Right hindlimb (tissue), 1 donor: ENCODE results near the gene WTAP.
"Not testable (repeated sequence)": the region's sequence is repeated elsewhere in the genome, so short reads cannot be mapped to it uniquely, and the experiment has no call there.

Source experiments
- DNase-seq: peaks from one replicate; pipeline ENCODE4 v3.0.0-alpha.2; 2018

WTAP gene

DNA sequence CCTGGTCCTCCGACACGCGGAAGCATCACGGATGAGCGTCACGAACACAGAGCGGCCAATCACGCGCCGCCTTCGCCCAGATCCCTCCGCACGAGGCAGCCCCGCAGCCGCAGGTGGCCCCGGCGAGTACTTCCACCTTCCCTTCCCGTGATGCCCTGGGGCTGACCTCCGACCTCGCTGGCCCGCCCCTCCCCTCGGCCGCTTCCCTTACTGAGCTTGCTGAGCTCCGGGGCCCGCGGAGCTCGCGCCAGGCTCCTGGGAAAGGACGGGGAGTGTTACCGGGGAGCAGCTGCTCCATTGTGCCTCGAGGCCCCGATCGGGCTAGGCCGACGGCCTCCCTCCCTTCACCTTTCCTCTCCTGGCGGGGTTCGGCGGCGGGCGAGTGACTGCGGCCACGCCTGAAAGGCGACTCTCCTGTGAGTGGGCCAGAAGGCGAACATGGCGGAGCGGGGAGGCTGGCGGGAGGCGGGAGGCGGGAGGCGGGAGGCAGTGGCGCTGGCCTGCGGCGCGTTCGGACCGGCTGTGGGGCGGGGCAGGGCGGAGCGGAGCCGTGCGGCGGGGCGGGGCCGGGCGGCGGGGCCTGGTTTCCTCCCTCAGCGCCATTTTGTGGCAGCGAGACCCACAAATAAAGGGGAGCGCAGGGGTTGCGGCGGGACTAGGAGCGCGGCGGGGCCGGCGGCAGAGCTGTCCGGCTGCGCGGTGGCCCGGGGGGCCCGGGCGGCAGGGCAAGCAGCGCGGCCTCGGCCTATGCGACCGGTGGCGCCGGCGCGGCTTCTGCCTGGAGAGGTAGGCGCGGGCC, at the start of gene WTAP:
Gene WTAP, plus strand, starts transcription at position 589 of the 799 bp plus-strand sequence. CDS start 8,760 bp downstream, outside the sequence.
- peak; percentile 97 for DNase-seq

DNA sequence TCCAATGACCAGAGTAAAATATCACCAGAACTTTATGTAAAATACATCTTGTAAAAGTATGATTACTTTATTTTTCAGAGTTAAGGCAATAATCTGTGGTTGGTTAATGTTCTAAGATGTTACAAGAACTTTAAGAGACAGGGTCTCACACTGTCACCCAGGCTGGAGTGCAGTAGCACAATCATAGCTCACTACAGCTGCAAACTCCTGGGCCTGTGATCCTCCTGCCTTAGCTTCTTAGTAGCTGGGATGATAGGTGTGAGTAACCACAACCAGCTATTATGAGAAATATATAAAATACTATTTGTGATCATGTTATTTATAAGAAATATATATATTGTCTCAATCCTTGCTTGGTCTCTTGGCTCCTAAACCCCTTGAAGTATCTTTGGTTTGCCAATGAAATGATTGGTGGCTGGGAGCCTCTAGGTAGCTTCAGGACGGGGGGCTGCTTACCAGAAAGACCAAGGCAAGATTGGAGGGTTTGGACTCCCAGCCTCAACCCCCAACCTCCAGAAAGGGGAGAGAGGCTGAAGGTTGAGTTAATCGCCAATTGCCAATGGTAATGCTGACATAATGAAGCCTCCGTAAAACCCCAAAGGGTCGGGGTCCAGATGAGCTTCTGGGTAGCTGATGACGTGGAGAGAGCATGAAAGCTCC, 49.7 kb upstream of the WTAP start:
- DNase-seq, result no peak

DNA sequence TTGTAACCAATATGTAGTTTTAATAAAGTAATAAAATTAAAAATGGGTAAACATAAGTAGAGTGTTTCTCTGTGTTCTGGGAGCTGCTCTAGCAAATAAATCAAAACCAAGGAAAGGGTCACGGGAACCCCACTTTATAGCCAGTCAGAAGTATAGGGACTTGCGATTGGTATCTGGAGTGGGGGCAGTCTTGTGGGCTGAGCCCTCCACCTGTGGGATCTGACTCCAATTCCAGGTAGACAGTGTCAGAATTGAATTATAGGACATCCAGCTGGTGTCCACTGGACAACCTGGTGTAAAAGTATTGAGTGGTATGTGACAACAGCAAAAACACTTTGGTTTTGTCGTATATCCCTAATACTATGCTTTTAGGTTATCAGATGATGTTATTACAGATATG, 48.7 kb upstream of the WTAP start:
- DNase-seq, result no peak

DNA sequence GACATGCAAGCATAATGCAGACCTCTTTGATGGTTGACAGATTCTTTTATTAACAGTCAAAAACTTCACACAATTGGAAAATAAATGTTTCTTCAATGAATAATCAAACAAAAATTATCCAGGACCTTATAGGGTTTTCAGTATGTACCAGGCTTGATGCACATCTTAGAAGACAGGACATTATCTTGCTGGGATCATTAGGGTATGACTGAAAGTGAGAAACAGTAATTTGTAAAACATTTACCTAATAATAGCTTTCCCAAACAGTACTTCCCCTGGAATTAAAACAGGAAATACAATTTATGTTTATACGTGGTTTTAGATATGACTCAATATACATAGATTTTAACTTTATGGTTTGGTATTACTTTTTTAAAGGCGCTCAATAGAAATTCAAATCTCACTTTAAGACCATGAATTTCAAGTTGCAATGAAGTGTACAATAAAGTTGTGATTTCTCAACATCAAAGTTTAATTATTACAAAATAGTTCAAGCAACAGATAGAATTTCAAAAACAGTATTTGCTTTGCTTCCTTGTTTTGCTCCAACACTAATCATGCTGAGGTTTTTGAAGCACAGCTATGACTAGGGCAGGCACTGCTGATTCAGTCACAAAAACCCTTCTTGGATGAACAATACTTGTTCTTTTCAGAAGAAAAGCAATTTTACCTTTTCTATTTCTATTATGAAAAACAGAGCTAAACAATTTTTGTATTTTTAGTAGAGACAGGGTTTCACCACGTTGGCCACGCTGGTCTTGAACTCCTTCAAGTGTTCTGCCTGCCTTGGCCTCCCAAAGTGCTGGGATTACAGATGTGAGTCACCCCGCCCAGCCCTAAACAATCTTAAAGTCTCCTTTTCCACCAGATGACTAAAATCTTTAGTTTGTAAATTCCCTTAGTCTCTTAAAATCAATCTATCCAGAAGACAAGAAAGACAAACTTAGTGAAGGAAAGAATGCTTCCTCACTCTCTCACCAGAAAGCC, 47.9 kb upstream of the WTAP start:
- no peak for DNase-seq

DNA sequence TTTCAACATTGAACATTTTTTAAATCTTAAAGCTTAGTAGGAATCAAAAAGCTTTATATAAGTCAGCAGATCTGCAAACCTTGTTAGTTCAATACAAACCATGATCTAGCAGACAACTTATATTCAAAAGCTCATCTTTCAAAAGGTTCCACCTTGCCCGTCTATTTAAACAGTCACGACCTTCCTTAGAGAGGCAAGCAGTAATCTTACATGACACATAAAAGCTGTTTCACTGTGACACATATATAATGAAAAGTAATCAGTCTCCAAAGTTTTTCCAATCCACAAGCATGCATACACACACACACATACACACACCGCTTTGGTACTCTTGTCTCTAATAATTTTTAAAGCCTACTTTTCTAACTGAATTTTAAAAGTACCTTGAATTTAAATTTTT, 47.2 kb upstream of the WTAP start:
- no peak for DNase-seq

DNA sequence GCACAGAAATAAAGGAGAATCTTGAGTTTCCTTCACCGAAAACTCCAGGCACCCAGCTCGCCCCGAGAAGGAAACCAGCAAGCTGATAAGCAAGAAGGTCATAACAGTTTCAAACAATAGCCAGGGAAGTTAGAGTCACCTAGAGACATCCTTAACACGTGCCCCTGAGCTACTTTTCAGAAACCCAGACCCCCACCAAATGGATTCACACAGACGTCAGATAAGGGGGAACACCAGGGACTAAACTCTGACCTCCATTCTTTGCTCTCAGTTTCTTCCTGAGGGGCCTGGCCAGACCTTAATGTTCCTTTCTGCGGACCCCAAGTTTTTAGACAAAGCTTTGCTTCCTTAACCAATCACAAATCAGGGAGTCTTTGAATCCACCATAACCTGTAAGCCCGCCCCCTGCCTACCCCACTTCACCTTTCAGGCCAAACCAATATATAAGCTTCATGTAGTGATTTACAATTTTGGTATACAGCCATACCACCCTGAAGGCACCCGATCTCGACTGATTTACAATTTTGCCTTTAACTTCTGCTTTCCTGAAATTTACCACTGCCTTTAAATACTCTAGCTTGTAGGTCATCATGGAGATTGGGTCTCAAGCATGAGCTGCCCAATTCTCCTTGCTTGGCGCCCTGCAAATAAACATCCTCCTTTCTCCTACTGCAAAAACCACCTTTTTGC, 46.0 kb upstream of the WTAP start:
- no peak for DNase-seq

DNA sequence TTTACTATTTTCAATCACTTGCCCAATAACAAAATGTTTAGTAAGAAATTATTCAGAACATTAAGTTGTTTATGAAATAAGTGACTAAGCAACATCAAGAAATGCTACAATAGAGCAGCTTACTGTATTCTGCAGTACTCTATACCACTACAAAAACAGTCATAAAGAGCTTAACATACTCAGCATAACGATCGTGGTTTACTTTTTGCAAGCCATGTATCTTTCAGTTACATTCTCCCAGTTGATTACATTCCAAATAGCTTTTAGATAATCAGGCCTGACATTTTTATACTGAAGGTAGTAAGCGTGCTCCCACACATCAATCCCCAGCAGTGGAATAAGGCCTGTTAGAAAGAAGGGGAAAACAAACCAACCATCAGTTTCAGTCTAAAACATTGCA, 45.0 kb upstream of the WTAP start:
- no peak for DNase-seq

DNA sequence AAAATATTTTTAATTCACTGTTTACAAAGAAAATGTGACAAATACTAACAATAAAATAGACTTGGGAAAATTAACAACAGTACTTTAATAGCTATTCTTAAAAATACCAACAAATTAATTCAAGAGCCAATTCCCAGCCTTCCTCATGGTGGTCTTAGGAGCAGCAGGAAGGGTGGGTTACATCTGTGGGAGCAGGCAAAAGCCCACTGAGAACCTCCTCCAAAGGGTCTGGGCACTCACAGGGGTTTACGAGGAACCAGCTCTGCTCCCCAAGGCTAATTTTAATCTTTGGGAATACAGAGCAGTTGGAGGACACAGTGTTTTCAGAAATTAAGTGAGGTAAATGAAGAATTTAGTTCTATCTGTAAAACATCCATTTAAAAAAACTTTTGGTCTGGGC, 44.5 kb upstream of the WTAP start:
- no peak for DNase-seq

DNA sequence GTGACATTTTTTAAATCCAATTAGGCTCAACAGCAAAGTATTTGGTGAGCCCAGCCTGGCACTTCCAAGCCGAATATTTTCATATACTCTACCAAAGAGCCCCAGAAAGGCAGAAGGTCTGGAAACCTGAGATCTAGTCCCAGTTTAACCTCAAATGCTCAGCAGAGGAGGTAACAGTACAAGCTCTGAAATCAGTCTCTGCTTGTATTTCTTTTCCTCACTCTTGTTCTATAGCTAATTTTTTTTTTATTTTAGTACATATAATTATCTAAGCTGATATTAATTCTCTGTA, 43.3 kb upstream of the WTAP start:
- DNase-seq, result no peak

DNA sequence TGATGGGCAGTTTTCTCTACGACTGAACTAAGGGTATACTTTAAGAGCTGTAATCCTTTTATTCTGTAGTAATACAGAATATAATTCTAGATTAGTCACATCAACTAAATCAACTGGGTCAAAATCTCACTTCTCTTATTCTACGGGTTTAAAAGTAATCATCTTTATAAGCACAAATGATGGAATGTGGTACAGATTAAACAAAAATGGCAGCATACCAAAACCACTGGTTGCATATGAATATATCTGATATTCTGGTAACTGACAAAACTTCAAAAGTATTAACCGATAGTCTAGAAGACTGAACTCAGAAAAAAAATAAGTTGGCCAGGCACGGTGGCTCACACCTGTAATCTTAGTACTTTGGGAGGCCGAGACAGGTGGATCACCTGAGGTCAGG, 41.3 kb upstream of the WTAP start:
- no peak for DNase-seq

DNA sequence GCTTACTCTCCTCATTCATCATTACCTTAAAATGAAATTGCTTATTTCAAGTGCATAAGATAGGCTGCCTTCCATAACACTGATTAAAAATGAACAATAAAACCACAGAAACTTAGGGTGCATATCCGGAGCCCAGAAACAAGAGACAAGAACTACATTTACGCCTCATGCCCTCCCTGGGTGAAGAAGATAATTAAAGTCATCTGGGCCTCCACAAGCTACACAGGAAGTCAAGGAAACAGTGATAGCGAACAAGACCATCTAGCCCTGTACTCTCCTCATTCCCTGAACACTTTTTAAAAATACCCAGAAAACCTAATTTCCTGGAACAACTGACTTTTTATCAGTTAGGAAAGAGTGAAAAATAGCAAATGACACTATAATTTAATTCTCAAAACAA, 40.6 kb upstream of the WTAP start:
- DNase-seq, result no peak

DNA sequence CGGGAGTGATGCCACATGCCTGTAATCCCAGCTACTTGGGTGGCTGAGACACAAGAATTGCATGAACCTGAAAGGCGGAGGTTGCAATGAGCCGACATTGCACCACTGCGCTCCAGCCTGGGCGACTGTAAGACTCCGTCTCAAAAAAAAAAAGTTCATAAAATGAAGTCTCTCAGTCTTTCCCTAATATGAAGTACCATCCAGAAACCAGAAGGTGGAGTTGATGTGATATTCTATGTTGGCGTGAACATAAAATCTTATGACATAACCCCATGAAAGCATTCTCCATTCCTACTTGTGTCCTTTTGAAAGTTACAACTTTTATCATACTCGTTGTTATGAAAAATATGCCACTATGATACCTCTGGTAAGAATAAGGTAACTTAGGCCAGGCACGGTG, 40.0 kb upstream of the WTAP start:
- no peak for DNase-seq

DNA sequence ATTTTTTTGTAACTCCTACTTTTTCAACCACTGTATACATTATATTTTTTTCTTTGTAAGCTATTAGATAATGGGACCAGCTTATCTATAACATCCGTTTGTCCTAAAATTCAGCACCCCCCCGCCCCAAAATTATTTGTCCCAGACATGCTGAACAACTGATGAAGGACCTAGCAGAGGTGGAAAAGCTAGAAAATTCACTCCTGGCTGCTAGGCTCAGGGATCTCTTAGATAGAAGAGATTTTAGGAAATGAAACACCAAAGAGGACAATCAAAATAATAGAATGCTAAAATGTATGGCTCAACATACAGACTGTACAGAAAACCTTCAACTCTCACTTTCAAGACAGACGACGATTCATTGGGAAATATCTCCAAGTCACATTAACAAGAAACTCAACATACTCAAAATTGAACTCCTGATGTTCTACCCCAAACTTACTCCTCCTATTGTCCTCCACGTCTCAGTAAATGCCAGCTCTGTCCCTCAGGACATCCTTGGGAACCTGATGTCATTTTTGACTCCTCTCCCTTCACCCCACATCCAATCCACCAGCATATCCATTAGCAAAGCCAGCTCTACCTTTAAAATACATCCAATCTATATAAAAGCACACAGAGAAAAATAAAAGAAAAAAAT, 38.9 kb upstream of the WTAP start:
- no peak for DNase-seq

DNA sequence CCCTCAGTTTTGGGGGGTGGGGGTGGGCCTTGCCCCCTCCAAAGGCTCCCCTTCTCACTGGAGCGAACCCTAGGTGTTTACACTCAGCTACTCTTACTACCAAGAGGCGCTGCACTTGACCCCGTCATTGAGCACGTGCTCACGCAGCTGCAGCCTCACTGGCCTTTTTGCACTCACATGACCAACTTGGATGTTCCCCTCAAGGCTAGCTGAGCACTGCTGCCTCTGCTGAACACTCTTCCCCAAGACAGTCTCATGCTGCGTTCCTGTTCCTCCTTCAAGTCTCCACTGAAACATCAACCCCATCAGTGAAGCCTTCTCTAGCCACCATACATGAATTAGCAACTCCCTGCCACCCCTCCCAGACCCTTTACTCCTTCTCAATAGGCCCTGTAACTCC, 38.3 kb upstream of the WTAP start:
- DNase-seq, result no peak

DNA sequence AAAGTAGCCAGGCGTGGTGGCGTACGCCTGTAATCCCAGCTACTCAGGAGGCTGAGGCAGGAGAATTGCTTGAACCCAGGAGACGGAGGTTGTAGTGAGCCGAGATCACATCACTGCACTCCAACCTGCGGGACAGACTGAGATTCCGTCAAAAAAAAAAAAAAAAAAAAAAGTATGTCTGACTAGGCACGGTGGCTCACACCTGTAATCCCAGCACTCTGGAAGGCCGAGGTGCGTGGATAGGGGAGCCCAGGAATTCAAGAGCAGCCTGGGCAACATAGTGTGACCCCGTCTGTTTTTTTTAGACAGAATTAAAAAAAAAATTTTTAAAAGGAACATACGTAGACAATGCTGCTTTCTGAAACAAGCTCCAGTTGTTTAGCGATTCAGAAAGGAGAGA, 37.2 kb upstream of the WTAP start:
- DNase-seq, result not testable (repeated sequence)

DNA sequence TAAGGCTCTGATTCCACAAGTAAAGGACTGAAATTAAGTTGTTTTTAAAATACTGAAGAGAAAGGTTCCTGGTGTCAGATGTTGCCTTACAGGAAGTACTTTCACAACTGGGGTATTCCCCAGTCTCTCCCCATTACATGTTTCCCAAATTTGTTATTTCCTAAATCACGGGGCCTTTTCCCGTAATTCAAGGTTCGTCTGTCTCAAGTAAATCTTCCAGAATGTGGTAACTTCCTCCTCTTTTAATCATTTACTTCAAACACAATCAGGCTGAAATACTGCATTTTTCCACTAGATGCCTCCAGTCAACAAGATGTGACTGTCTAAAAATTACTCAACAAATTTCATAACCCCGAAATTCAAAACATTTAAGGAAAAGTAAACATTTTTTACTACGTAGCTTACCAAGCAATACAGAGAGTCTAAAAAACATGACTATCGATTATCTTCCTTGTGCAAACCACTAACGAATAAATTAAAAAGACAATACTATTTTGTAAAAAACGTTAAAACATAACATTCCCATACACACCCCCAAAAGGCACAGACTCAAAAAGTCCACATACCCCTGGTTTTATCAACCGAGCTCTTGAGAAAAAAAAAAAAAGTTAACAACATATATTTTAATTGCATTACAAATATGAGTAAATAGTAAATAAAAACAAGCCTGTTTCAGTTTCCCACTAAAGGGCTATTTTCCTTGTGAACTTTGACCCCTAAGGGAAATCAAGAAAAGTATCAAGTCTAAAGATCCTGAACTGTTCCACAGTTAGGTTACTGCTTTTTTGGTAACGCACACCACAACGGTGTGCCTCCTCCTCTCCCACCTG, 36.0 kb upstream of the WTAP start:
- no peak for DNase-seq

DNA sequence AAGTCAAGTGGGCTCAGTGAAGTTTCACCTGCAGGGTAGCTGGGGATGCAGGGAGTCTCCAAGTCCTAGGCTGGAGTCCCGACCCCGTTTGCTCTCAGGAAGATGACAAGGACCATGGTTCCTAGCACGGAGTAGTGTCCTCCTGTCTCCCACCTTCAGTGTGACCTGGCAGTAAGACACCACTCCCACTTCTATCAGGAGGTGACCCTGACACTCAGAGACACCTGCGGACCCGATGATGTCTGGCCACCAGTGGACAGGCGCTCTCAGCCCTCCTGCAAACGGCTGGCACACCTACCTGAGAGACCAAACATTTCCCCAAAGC, 35.4 kb upstream of the WTAP start:
- DNase-seq, result no peak

DNA sequence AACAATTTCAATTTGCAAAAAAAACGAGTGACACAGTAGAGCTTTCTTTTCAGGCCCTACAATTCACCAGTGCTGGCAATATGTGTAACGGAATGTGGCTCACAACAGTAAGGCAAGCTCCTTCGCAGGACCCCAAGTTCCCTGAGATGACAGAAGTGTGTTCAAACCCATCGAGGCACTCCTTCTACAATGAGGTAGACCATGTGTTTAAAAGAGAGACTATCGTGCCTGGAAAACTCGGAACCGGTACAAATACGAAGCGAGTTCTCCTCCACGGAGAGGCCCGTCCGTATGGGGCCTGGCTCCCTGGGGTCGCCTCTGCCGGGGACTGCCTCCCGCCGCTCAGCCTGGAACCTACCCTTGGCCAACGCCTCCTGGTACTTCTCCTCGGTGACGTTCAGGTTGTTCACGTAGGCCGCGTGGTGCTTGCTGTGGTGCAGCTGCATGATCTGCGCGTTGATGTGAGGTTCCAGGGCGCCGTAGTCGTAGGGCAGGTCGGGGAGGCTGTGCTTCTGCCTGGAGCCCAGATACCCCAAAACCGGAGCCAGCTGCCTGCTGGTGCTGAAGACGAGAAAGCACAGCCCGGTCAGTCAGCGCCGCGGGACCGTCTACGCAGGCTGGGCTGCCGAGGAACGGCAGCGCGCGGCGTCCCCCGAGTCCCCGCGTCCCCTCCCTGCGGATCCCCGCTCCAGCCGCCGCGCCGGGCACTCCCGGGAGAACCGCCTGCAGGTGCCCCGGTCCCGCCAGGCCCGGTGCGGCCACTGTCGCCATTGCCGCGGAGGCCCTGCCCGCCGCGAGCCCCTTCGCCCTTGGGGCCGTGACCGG, 34.8 kb upstream of the WTAP start:
- peak; percentile 47 for DNase-seq

DNA sequence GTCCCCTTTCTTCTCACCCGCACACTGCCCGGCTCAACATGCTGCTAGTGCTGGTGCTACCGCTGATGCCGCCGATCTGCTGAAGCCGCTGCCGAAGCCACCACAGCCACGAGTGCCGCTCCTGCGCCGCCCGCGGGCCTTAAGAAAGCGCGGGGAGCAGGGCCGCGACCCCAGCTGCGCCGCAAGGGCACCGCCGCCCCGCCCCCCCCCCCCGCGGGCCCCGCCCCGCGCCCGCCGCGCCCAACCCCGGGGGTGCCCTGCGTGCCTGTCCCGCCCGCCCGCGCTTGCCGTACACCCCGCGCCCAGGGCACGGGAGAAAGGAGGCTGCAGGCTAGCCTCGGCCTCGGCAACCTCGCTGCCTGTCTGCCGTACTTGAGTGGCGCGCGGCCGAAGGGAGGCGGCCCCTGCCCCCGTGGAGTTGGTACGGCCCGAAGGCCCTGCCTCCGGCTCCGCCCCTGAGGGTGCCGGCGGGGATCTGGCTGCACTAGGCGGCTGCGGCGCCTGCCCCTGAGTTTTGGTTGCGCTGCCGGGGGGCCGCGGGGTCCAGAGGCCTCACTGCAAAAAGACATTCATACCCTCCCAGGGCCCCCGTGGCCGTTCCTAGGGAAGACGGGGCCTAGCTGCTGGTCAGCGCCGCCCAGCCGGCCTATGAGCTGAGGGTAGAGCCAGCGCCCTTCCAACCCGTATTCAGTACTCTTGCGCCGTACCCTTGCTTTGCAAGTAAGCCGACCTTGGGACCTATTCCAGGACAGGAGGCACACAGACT, 34.0 kb upstream of the WTAP start, which contains the start of gene SOD2:
Gene SOD2, minus strand, starts transcription at position 114 of the 766 bp plus-strand sequence. Its CDS starts 74 bp downstream, at position 40.
- DNase-seq, result peak; percentile 89
